ENCODE measurements around the gene ASPSCR1. TPM values are rescaled to one million over a fixed set of nuclear protein-coding genes. Genes with fewer than 3 reads are reported as not detected.
A peak's percentile ranks its signal among the peaks of the same experiment; 100 is the strongest.

The ASPSCR1 gene
- total and polyA plus RNA-seq, 9 of the 15 experiments (the other 6 are each of a cell fraction or from before 2014, with no cell fraction given): 0.90 to 36.9 (median 11.6) TPM

- BruUV-seq (replicated peaks): no TSS peak
- FAIRE-seq (no peak), ATAC-seq (no peak), DNase-seq (ENCODE audit: extremely low read depth in 1 of 4, low spot score in 3 of 4) (no peak)
- no peak overlapping the region for H2AFZ ChIP-seq (ENCODE audit: low read depth, low read length)
- WGBS (ENCODE audit: insufficient coverage, low coverage, missing lambda C conversion rate): 85% methylated on average over 17 of the region's 20 CpGs
- no peak overlapping the region for H3K4me2 ChIP-seq (ENCODE audit: insufficient read depth, low read length)
- H3K4me3 ChIP-seq: peak overlapping the region; percentile 99; the same call in 1 of the 2 replicates
- in situ Hi-C loops (cut with MboI) (no loop called here), intact Hi-C loops (cut with micrococcal nuclease) (no loop called here)
- no peaks in the 10 kb centered on the region for H3K9me1 ChIP-seq (ENCODE audit: control insufficient read depth, insufficient read depth, low read length)
- H4K20me1 ChIP-seq (replicated peaks; ENCODE audit: control insufficient read depth, insufficient read depth, low read length): no peaks in the 10 kb centered on the region; the same call in none of the 2 replicates
- CTCF ChIA-PET (ENCODE audit: low intra/inter-chr PET ratio): no interaction called here
- H3K9me3 ChIP-seq (replicated peaks; ENCODE audit: control insufficient read depth, insufficient read depth, low read depth, low read length): no peaks in the 10 kb centered on the region
- no peaks in the 10 kb centered on the region for H3K27me3 ChIP-seq (ENCODE audit: control insufficient read depth in 2 of 2, insufficient read depth in 2 of 2, low read length in 2 of 2)
- H3K79me2 ChIP-seq (ENCODE audit: control insufficient read depth, insufficient read depth, low read length): peaks cover 28% of the 10 kb centered on the region
- POLR2A ChIA-PET: interaction anchor here (0.5 to 3.9 kb wide), 5 partner anchors 10 to 1010 kb away, joined by 3 to 24 read pairs (median 6); no protein-coding TSS in a partner anchor
- H3K4me1 ChIP-seq (replicated peaks in 1 of 2; ENCODE audit: control insufficient read depth in 2 of 2, insufficient read depth in 2 of 2, low read length in 2 of 2): peaks cover 3 to 69% of the 10 kb centered on the region in 2 experiments; a peak in 3 of 5 replicates
- peak overlapping the region in 1 of 2 experiments; percentile 70; a peak in 2 of 4 replicates for H3K9ac ChIP-seq (ENCODE audit: insufficient read depth in 1 of 2, low read depth in 2 of 2, low read length in 2 of 2)
- H3K36me3 ChIP-seq (ENCODE audit: control insufficient read depth, insufficient read depth, low read length): peaks cover 57% of the 10 kb centered on the region; the same call in 2 of the 3 replicates
- no peak for TF ChIP-seq GABPB1 (CRISPR knock-in tag; IDR thresholded peaks at IDR 0.05)
- TF ChIP-seq MAX (CRISPR knock-in tag; IDR thresholded peaks at IDR 0.05): no peak
- TF ChIP-seq MLX (CRISPR knock-in tag; conservative IDR thresholded peaks at IDR 0.05): no peak
- TF ChIP-seq IFI16 (CRISPR knock-in tag; IDR thresholded peaks at IDR 0.05): no peak
- TF ChIP-seq MAFK (IDR thresholded peaks at IDR 0.05; ENCODE audit: low read length): no peak
- no peak for TF ChIP-seq CCAR2 (IDR thresholded peaks at IDR 0.05; ENCODE audit: low read depth, low read length)
- TF ChIP-seq RBM17 (IDR thresholded peaks at IDR 0.05; ENCODE audit: borderline replicate concordance, low read depth, low read length): no peak
- no peak for TF ChIP-seq USF2 (CRISPR knock-in tag; IDR thresholded peaks at IDR 0.05)
- no peak for TF ChIP-seq RBM14 (IDR thresholded peaks at IDR 0.05; ENCODE audit: borderline replicate concordance, insufficient read depth, low read depth, low read length)
- TF ChIP-seq RAD51 (IDR thresholded peaks at IDR 0.05; ENCODE audit: borderline replicate concordance, low read depth): no peak
- no peak for TF ChIP-seq FOXM1 (IDR thresholded peaks at IDR 0.05; ENCODE audit: low read depth)
- no peak for TF ChIP-seq FOXM1 (CRISPR knock-in tag; IDR thresholded peaks at IDR 0.05; ENCODE audit: low read depth)
- TF ChIP-seq ZNF316 (IDR thresholded peaks at IDR 0.05): no peak
- no peak for TF ChIP-seq NFE2L1 (tag; IDR thresholded peaks at IDR 0.05; ENCODE audit: borderline replicate concordance, low read depth)
- no peak for TF ChIP-seq RHOXF2B (CRISPR knock-in tag; conservative IDR thresholded peaks at IDR 0.05)
- no peak for TF ChIP-seq NR4A1 (CRISPR knock-in tag; IDR thresholded peaks at IDR 0.05)
- no peak for TF ChIP-seq NR4A1 (tag; IDR thresholded peaks at IDR 0.05)
- TF ChIP-seq FOXK2 (conservative IDR thresholded peaks at IDR 0.05 in 1 of 2, IDR thresholded peaks at IDR 0.05 in 1 of 2; ENCODE audit: low read depth in 2 of 2): no peak
- H3K27ac ChIP-seq (ENCODE audit: extremely low read depth, low read depth, low read length): no peak overlapping the region
These were observed 86.3 kb downstream of the ASPSCR1 start for GRCh38 chr17:82063424-82064415.

All from K562 (cell line).